Measurements from ENCODE around the gene RIOK1. TPM values are rescaled to one million over a fixed set of nuclear protein-coding genes. Genes with fewer than 3 reads are reported as not detected.
"Not testable (repeated sequence)": the region's sequence is repeated elsewhere in the genome, so short reads cannot be mapped to it uniquely, and the experiment has no call there.

Gene RIOK1
- total RNA-seq, 2 donors from 2014 or later: 11.8 to 15.6 TPM

DNA sequence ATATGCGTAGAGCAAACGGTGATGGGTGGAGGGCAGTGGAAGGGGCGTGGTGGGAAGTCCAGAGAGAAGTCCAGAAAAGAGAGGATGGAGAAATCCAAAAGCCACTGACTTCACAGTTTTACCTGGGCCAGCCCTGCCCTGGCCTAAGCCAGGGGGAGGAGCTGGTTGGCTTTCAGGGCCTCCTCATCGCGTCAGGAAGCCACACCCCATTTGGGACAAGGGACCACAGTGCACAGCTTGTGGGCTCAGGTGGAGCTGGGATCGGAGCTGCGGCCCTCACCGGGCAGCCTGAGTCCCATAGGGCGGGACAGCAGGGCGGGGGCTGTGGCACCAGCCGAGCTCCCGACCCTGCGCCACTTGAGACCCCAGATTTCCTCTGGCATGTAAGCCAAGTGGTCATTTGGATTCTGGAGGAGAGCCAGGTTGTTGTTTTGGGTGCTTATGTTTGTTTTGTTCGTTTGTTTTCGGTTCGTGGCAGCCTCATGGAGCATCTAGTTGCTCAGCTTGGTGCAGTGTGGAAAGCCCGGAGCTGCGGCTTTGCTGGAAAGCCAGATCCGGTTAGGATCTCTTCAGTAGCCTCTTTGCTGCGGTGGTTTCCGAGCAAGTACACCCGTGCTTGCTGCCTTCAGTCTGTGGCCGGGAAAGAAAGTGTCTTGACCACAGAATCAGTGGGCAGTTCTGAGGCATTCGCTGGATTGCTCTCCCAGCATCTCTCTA lies 42.2 kb downstream of the RIOK1 start:
- intact Hi-C loops (cut with DNase I, micrococcal nuclease): no loop called here
- DNase-seq: no peak
- no peak for ATAC-seq

DNA sequence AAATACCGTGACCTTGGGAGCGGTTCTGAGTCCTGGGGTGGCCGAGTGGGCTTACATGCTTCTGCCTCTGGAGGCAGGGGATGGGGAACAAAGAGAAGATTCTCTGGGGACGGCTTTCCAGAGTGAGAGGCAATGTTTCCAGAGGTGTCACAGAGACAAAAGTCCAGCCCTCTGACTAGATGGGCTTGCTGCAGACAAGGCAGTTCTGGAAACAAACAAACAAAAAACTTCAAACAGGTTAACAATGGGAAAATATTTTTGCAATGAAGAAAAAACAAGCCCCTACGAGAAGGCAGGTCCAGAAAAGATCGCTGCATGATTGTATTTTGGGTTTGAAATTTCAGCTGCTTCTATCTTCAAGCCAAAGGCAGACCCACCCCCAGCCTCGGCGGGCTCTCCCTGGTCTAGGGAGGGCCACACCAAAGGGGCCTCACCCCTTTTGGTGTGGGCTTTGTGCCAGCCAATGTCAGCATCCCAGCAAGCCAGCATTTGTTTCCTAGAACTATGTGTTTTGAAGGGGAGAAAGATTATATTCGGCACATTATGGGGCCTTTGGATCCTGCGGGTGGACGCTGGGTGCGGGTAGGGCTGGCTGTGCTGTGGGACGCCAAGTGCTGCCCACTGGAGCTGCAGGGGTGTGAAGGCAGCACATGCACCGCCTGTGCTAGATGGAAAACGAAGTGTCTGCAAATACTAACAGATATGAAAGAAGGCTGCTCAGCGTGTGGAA lies 42.9 kb downstream of the RIOK1 start:
- ATAC-seq (no peak), DNase-seq (no peak)
- intact Hi-C loops (cut with DNase I, micrococcal nuclease): no loop called here

DNA sequence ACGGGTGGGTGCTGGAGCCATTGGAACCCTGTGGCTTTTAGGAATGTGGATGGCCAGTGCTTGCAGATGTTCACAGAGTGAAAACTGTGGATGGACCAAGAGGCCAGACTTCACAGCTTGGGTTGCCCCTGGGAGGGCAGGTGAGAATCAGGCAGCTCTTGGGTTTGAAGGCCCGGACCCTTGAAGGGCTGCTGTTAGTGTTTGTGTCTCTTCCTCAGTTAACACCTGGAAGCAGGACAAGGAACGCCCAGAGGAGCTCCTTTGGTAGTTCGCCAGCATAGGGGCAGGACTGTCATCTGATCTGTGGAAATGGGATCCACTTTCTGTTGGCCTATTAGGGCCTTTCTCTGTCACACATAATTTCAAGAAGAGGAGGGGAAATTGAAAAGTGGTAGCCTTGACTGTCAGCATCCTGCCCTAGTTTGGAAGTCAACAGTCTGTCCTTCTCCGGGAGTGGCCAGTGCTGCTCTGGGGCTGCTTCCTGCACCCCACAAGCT lies 43.6 kb downstream of the RIOK1 start:
- ATAC-seq (no peak), DNase-seq (no peak)
- intact Hi-C loops (cut with DNase I, micrococcal nuclease): no loop called here

DNA sequence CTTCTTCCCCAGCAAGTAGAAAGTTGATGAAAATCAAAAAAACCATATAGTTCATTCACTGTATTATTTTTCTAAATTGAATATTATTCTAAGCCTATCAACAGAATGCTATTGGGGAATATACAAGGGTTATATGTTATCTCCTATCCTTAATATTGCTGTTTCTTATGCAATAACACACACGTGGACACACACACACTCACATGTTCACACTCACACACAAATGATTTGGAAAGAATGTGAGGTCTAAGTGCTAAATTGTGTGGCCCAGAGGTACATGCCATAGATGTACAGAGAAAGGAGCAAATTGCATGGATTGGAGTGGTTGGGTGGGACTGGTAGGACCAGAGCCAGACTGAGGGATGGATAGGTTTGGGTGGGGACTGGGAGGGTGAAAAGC lies 45.1 kb downstream of the RIOK1 start:
- ATAC-seq: no peak
- no peak for DNase-seq
- intact Hi-C loops (cut with DNase I, micrococcal nuclease): no loop called here

DNA sequence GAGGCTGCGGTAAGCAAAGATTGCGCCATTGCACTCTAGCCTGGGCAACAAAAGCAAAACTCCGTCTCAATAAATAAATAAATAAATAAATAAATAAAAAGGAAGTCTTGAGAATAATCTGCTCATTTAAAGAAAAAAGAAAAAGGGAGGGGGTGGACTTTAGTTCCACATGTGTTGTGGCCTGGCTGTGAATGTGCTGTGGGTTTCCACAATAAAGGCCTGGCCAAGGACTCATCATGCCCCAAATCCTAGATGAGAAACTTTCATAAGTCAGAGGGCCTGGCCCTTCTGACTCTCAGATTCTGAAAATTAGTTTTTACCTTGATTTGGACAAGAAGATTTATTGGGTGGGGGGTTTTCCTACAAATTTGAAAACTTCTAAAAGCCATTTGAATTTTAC lies 48.4 kb downstream of the RIOK1 start:
- intact Hi-C loops (cut with DNase I, micrococcal nuclease): no loop called here
- DNase-seq (no peak), ATAC-seq (no peak)

DNA sequence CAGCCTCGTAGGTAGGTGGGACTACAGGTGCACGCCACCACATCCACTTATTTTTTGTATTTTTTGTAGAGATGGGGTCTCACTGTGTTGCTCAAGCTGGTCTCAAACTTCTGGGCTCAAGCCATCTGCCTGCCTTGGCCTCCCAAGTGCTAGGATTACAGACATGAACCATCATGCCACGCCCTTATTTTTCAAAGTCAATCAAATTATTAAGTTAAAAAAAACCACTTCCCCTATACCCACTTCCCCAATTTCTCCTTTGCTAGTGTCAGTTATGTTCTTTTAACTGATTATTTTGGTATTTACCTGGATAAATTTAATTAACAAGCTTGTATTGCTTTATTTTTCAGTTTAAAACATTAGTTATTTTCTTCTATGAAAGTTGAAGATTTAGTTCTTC lies 49.6 kb downstream of the RIOK1 start:
- ATAC-seq (no peak), DNase-seq (no peak)
- intact Hi-C loops (cut with DNase I, micrococcal nuclease): no loop called here

DNA sequence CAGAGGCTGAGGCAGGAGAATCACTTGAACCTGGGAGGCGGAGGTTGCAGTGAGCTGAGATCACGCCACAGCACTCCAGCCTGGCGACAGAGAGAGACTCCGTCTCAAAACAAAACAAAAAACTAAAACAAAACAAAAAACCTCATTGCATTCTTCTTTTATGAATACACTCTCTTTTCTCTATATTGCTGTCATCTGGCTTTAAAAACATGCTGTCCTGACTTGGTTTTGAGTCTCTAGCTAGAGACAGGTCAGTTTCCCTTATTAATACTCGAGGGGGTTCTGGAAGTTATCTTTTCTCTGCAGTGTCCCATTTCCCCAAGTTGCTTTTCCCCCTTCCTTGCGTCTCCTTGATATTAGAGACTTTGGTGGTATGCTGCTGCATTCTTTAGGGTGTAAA lies 50.9 kb downstream of the RIOK1 start:
- intact Hi-C loops (cut with DNase I, micrococcal nuclease): no loop called here
- DNase-seq: no peak
- ATAC-seq: no peak

DNA sequence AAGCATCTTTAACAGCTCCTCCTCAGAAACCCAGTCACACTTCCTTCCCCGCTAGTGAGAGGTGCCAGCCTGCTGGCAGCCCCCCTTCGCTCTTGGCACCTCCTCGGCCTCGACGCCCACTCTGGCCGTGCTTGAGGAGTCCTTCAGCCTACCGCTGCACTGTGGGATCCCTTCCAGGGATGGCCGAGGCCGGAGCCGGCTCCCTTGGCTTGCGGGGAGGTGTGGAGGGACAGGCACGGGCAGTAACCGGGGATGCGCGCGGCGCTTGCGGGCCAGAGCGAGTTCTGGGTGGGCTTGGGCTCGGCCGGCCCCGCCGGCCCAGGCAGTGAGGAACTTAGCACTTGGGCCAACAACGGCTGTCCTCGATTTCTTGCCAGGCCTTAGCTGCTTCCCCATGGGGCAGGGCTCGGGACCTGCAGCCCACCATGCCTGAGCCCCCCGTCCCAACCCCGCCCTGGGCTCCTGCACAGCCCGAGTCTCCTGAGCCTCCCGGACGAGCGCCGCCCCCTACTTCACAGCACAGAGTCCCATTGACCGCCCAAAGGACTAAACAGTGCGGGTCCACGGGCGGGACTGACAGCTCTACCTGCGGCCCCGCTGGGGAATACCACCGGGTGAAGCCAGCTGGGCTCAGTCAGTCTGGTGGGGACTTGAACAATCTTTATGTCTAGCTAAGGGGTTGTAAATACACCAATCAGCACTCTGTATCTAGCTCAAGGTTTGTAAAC lies 51.6 kb downstream of the RIOK1 start:
- intact Hi-C loops (cut with DNase I, micrococcal nuclease): no loop called here
- DNase-seq: no peak
- no peak for ATAC-seq

DNA sequence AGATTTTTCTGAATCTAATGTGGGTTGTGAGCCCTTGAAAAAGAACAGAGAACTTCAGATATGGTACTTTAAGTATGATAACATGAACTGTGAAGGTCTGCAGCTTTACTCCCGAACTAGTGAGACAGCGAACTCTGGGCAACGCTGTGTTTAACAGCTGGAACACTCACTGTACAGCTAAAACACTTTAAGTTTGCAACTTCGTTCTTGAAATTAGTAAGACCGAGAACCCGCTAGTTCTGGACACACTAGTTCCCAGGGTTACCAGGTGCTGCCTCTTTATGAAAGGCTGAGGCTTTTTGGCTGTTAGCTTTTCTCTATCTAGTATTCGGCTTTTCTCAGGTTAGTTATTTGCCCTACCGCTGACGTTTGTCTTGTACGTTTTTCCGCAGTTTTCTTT lies 52.9 kb downstream of the RIOK1 start:
- intact Hi-C loops (cut with DNase I, micrococcal nuclease): no loop called here
- DNase-seq (no peak), ATAC-seq (no peak)

DNA sequence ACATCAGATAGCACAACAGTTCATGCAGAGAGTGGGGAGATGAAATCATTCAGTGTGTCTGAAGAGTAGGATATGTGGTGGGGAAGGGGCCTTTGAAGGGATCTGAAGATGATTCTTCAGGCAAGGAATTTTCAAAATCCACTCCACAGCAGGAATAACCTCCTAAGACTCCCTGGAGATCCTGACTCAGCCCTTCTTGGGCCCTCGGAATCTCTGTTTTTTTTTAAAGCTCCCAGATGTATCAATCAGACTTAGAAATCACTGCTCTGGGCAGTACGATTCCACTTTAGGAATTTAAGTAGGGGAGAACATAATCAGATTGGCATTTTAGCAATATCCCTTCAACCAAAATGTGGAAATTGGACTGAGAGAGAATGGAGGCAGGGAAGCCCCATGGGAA lies 55.5 kb downstream of the RIOK1 start:
- ATAC-seq (no peak), DNase-seq (no peak)
- intact Hi-C loops (cut with DNase I, micrococcal nuclease): no loop called here

DNA sequence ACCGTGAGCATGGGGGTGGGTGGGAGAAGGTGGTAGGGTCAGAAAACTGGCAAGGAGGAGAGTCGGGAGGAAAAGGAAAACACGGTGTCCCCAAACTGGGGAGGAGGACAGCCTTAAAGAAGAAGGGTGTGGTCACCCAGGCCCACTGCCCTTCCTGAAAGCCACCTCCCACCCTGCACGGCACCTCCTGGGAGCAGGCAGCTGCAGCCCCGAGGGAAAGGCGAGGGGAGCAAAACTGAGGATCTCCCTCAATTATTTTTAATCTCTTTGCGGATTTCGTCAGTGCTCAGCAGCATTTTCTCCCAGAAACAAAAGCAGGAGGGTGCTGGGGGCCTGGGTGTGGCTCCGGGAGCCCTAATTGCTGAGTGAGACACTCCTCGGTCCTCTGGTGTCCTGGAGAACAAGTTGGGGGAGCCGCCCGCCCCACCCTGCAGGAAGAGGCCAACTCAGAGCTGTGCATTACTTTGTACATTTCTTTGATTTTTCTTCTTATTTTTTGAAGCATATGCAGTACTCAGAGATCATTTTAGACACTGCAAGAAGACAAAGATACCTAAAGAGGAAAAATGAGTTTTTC lies 56.4 kb downstream of the RIOK1 start:
- ATAC-seq (no peak), DNase-seq (no peak)
- intact Hi-C loops (cut with DNase I, micrococcal nuclease): no loop called here

DNA sequence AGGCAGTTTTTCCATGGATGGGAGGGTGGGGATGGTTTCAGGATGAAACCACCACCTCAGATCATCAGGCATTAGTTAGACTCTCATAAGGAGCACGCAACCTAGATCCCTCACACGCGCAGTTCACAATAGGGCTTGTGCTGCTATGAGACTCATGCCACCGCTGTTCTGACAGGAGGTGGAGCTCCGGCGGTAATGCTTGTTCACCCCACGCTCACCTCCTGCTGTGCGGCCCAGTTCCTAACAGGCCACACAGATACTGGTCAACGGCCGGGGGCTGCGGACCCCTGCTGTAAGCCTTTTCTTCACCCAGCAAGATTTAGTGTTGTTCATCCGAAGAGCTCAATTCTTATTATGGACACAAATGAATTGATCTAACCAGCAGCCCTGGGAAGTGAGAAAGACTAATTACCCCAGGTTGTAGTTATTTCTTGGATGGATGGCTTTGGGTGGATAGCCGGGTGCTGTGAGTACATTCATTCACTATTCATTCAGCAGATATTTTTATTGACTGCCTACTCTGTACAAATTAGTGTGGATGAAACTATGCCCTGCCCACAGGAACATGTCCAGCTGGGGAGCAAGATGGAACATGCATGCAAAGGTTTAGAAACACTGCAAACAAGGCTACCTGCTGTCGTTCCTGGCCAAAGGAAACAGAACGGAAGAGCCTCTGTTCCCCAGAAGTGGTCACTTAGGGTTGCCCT lies 57.2 kb downstream of the RIOK1 start:
- DNase-seq (no peak), ATAC-seq (no peak)
- intact Hi-C loops (cut with DNase I, micrococcal nuclease): no loop called here

DNA sequence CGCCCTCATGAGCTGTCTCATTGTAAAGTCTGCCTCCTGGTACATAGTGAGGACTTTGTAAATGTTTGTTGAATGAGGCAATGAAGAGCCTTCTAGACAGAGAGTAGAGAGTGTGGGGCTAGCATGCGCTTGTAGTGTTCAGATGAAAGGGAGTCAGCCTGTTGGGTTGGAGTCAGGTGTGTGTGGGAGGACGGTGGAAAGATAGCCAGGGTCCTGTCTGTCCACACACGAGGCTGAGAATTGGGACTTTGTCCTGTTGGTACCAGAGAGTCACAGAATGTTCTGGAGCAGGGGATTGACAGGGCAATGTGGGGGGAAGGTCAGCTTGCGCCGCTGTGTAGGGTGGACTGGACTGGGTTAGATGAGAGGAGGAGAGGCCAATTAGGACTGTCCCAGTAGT lies 58.6 kb downstream of the RIOK1 start:
- DNase-seq (no peak), ATAC-seq (no peak)
- intact Hi-C loops (cut with DNase I, micrococcal nuclease): no loop called here

DNA sequence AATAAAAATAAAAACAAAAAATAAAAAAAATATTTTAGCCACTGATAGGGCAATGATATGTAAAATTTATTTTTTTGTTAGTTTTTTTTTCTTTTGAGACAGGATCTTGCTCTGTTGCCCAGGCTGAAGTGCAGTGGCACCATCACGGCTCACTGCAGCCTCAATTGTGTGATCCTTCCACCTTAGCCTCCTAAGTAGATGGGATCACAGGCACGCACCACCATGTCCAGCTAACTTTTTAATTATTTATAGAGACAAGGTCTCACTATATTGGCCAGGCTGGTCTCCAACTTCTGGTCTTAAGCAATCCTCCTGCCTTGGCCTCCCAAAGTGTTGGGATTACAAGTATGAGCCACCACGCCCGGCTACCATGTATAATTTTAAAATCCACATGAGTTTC lies 59.4 kb downstream of the RIOK1 start:
- DNase-seq (no peak), ATAC-seq (no peak)
- intact Hi-C loops (cut with DNase I, micrococcal nuclease): no loop called here

DNA sequence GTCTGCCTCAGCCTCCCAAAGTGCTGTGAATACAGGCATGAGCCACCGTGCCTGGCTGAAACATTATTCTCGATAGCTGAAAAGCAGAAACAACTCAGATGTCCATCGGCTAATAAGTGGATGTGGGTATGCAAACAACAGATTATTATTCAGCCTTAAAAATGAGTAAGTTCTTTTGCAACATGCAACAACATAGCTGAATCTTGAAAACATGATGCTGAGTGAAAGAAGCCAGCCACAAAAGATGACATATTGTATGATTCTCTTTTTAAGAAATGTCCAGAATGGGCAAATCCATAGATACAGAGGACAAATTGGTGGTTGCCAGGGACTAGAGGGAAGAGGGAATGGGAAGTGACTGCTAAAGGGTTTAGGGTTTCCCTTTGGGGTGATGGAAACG lies 61.7 kb downstream of the RIOK1 start:
- ATAC-seq (no peak), DNase-seq (no peak)
- intact Hi-C loops (cut with DNase I, micrococcal nuclease): no loop called here

DNA sequence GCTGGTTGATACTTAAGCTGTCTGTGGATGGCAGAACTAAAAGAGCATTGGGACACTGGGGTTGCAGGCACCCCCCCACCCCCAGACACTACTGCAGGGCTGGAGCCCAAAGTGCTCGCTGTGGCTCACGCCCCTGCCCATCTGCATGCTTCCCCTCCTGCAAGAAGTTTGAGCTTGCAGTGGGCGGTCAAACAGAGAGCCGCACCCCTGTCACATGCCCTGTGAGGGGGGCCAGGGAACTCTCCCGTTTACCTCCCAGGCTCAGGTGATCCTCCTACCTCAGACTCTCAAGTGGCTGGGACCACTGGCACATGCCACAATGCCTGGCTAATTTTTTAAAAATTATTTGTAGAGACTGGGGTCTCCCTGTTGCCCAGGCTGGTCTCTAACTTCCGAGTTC lies 63.3 kb downstream of the RIOK1 start:
- intact Hi-C loops (cut with DNase I, micrococcal nuclease): no loop called here
- ATAC-seq: no peak
- no peak for DNase-seq

DNA sequence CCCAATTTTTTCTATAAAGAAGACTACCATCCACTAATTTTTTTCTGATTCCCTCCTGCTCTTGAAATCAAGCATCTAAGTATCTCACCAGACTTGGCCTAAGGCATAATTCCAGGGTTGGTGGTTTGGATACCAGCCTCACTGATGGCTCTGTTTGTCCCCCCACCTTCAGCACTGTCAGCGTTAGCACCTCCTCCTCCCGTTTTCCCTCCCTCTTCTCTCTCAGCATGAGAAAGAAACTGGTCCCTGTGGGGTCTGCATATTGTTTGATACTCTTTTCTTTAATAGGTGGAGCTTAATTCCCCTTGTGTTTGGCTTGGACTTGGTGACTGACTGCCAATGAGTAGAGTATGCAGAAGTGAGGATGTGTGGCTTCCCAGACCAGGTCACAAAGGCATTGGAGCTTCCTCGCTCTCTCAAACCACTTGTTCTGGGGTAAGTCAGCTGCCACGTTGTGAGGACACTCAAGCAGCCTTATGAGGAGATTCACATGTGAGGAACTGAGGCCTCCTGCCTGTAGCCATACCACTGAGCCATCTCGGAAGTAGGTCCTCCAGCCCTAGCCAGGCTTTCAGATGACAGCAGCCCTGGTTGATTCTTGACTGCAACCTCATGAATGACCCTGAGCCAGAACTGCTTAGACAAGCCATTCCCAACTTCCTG lies 65.2 kb downstream of the RIOK1 start:
- no peak for DNase-seq
- no peak for ATAC-seq
- intact Hi-C loops (cut with DNase I, micrococcal nuclease): no loop called here

DNA sequence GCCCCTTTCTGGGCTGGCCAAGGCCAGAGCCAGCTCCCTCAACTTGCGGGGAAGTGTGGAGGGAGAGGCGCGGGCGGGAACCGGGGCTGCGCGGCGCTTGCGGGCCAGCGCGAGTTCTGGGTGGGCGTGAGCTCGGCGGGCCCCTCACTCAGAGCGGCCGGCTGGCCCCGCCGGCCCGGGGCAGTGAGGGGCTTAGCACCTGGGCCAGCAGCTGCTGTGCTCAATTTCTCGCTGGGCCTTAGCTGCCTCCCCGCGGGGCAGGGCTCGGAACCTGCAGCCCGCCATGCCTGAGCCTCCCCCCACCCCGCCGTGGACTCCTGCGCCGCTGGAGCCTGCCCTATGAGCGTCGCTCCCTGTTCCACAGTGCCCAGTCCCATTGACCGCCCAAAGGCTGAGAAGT lies 66.7 kb downstream of the RIOK1 start:
- DNase-seq; intact Hi-C loops (cut with DNase I, micrococcal nuclease); ATAC-seq: not testable (repeated sequence)

DNA sequence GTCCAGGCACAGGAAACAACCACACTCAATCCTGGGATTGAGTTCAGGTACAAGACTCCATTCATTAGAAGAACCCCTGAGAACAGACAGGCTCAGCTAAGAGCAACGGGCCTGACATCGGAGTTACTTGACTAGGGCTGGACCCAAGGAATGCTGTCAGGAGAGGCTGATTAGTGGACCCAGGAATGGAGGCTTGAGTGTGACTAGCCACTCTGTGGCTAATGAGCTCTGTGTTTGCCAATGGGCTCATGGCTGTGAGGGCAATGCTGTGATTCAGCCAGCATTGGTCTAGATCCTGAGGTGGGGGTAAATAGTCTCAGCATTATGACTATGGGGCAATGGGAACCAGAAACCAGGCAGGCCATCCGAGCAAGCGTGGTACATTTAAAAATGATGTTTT lies 71.8 kb downstream of the RIOK1 start:
- DNase-seq (no peak), ATAC-seq (no peak)
- intact Hi-C loops (cut with DNase I, micrococcal nuclease): no loop called here
